ENCODE measurements around the gene GLYR1. TPM values are rescaled to one million over a fixed set of nuclear protein-coding genes. Genes with fewer than 3 reads are reported as not detected.

The GLYR1 gene
- total and polyA plus RNA-seq, 2 of the 4 experiments (the other 2 are of a cell fraction): 26.0 to 54.2 TPM

GRCh38 chr16:4855804-4856203 lies 8.7 kb upstream of the GLYR1 start:
- no peak overlapping the region for H3K23ac ChIP-seq (ENCODE audit: low read depth, low read length)
- H2AK9ac ChIP-seq (replicated peaks; ENCODE audit: low read depth, low read length, poor library complexity): no peak overlapping the region
- dilution Hi-C loops (cut with HindIII; ENCODE audit: low sequenced_read_pairs, unreplicated experiment) (no loop called here), intact Hi-C loops (cut with micrococcal nuclease) (no loop called here), in situ Hi-C loops (cut with MboI; ENCODE audit: low sequenced_read_pairs) (no loop called here)
- H3K4me2 ChIP-seq (ENCODE audit: low read depth, low read length): no peak overlapping the region
- TF ChIP-seq RAD21 (IDR thresholded peaks at IDR 0.05; ENCODE audit: low read length): no peak
- TF ChIP-seq RCOR1 (IDR thresholded peaks at IDR 0.05; ENCODE audit: insufficient replicate concordance, low read length): no peak
- no peak overlapping the region for H2BK5ac ChIP-seq (ENCODE audit: low read depth, low read length, poor library complexity, severe bottlenecking)
- DNase-seq: no peak
- POLR2A ChIA-PET (ENCODE audit: unreplicated experiment): no interaction called here
- H3K9me3 ChIP-seq (ENCODE audit: control insufficient read depth, insufficient read depth, low read length): no peaks in the 10 kb centered on the region
- no CpG with 5 or more reads among the region's 2 CpGs for WGBS, 2 experiments (ENCODE audit: extremely low coverage in 2 of 2, insufficient read length in 1 of 2)
- no peak overlapping the region for H3K4ac ChIP-seq (ENCODE audit: low read depth, low read length)
- CTCF ChIA-PET: no interaction called here
- no peak overlapping the region for H2BK20ac ChIP-seq (ENCODE audit: low read depth, low read length)
- H2AFZ ChIP-seq (replicated peaks; ENCODE audit: low read length, poor library complexity): no peak overlapping the region
- no peak overlapping the region for H3K18ac ChIP-seq (ENCODE audit: low read depth, low read length)
- H2BK120ac ChIP-seq (ENCODE audit: low read depth, low read length): no peak overlapping the region
- no peak for ATAC-seq (ENCODE audit: low read depth)
- no peak overlapping the region for H4K8ac ChIP-seq (ENCODE audit: low read depth in 2 of 2, low read length in 2 of 2)
- H3K9ac ChIP-seq (ENCODE audit: low read depth, low read length): no peak overlapping the region
- no TSS peak for BruUV-seq (replicated peaks)
- H2AK5ac ChIP-seq (ENCODE audit: low read depth, low read length): no peak overlapping the region
- H3K4me3 ChIP-seq (ENCODE audit: insufficient read depth, low read depth, low read length): no peak overlapping the region
- H3K79me1 ChIP-seq (ENCODE audit: low read depth in 1 of 2, low read length in 2 of 2): peaks cover 21 to 62% of the 10 kb centered on the region in 2 experiments
- H3K56ac ChIP-seq (ENCODE audit: extremely low read depth, insufficient read depth, low read length): no peak overlapping the region
- peaks cover 4% of the 10 kb centered on the region; the same call in 1 of the 2 replicates for H3K9me1 ChIP-seq (ENCODE audit: insufficient read depth, low read length)
- no peak overlapping the region for H2BK15ac ChIP-seq (ENCODE audit: low read depth, low read length)
- H3K14ac ChIP-seq (replicated peaks; ENCODE audit: low read depth, low read length): no peak overlapping the region
- H3K36me3 ChIP-seq (ENCODE audit: control insufficient read depth, insufficient read depth, low read length): peaks cover 46% of the 10 kb centered on the region
- no peaks in the 10 kb centered on the region for H3K27me3 ChIP-seq (ENCODE audit: control insufficient read depth, insufficient read depth, low read length)
- no peak overlapping the region for H3K27ac ChIP-seq (ENCODE audit: insufficient read depth, low read length)
- H4K5ac ChIP-seq (ENCODE audit: low read depth, low read length): no peak overlapping the region
- peaks cover 20% of the 10 kb centered on the region for H4K20me1 ChIP-seq (ENCODE audit: insufficient read depth, low read length)
- H4K91ac ChIP-seq (ENCODE audit: insufficient read depth, low read depth, low read length): no peak overlapping the region
- H3K4me1 ChIP-seq (ENCODE audit: control insufficient read depth, insufficient read depth, low read length): peaks cover 3% of the 10 kb centered on the region
